Stimulated activated CD4-positive, alpha-beta T cell treated with anti-CD3 and anti-CD28 coated beads, TNF-alpha, amount 100 ng/mL, for 4 hours (primary cell): ENCODE data around the gene P3H2.
"Not testable (repeated sequence)": the region's sequence is repeated elsewhere in the genome, so short reads cannot be mapped to it uniquely, and the experiment has no call there.

ENCODE experiments used
- DNase-seq, 3 experiments: peaks; one replicate each; pipeline ENCODE4 v3.0.0-alpha.2; 2020; ENCODE audit warnings: low read depth in 3 of 3

P3H2 gene

DNA sequence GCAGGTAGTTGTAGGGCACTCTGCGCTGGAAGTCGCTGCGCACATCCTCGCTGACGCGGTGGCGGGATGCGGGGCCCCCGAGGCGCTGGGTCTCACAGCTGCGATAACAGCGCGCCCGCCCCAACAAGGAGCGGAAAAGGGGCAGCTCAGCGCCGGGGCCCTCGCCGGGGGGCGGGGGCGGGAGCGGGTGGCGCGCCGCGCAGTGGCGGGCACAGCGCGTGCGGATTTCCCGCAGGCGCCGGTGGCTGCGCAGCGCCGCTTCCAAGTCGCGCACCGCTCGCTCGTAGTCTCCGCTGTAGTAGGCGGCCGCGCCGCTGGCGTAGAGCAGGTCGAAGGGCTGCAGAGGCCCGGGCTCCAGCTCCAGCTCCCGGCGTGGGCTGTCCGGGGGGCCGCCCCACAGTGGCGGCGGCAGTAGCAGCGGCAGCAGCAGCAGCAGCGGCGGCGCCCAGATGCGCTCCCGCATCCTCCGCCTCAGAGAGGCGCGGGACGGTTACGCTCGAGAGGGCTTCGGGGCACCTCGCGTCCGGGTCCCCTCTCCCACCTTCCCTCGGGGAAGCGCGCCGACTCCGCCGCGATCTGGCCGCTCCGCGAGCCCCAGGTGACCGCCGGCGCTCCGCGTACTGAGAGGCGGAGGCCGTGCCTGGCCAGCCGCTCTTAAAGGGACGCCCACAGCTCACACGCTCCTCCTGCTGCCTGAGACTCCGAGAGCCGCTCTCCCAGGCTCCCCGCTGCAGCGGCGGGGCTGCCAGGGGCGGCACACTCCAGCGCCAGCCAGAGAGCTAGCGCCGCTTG lies at the start of gene P3H2:
Gene P3H2 (minus strand): TSS at position 629 of the 792 bp plus-strand sequence. CDS start 166 bp downstream, at position 463.
- DNase-seq, result no peak

DNA sequence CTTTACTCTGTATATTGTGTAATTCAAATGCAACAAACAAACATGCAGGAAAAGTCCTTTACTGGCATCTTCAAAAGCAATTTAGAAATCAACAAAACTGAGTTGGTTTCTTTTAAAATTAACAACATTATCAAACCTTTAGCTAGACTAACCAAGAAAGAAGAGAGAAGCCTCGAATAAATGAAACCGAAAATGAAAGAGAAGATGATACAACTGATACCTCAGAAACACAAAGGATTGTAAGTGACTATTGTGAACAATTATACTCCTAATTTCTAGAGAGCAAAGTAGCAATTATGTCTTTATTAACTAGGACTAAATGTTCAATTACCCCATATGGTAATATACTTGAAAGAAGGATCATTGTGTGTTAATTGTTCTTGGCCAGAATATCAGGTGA lies 49.2 kb upstream of the P3H2 start:
- no peak for DNase-seq

- no peak for DNase-seq
These were observed 48.5 kb upstream of the P3H2 start for GRCh38 chr3:190169243-190169642.

DNA sequence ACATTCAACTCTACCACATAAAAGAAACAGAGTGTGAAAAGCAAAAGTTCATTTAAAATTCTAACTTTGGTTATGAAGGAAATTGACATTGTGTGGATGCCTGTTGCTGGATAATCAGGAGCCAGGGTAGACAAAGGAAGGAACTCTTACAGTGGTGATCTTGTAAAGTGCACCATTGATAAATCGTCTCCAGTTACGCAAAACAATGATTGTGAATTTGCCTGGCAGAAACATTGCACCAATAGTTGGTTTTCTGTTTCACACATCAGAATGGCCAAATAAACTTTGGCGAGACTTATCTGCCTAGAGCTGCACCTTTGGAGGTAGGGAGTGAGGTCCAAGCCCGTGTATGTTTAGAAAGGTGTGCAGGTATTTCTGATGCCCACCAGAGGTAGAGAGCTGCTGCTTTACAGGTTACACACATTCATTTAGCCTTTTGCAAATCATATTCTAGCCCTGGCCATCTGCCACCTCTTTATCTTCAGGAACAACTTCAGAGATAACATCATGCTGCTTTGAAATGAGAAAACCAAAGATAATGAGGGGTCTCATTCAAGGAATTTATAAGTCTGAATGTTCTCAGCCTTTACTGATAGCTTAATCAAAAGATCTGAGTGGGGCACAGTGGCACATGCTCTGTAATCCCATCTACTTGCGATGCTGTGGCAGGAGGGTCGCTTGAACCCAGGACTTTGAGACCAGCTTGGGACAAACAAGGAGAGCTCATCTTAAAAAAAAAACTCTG lies 47.4 kb upstream of the P3H2 start:
- DNase-seq, result no peak

- no peak for DNase-seq
These were observed 46.3 kb upstream of the P3H2 start for GRCh38 chr3:190166948-190167347.

DNA sequence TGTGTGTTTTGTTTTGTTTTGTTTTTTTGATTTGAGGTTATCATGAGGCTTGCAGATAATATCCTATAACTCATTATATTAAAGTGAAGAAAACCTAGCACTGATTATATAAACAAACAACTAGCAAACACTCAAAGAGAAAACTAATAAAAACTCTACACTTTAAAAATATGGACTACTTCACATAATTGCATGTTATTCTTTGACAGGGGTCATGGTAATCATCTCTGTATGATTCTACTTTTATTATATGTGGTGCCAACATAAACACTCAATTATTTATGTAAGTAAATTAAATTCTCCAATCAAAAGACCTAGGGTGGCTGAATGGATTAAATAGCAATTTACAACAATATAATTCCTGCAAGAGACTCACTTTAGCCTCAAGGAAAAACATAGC lies 44.6 kb upstream of the P3H2 start:
- DNase-seq, result no peak

DNA sequence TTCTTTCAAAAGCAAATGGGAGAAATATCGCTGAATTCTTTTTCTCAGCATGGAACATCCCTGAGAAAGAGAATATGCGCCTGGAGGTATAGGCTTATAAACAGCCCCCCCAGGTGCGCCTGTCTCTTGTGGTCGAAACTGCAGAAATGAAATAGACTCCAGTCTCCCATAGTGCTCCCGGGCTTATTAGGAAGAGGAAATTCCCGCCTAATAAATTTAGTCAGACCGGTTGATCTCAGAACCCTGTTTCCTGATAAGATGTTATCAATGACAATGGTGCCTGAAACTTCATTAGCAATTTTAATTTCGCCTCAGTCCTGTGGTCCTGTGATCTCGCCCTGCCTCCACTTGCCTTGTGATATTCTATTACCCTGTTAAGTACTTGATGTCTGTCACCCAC lies 41.3 kb upstream of the P3H2 start:
- DNase-seq, result not testable (repeated sequence)

DNA sequence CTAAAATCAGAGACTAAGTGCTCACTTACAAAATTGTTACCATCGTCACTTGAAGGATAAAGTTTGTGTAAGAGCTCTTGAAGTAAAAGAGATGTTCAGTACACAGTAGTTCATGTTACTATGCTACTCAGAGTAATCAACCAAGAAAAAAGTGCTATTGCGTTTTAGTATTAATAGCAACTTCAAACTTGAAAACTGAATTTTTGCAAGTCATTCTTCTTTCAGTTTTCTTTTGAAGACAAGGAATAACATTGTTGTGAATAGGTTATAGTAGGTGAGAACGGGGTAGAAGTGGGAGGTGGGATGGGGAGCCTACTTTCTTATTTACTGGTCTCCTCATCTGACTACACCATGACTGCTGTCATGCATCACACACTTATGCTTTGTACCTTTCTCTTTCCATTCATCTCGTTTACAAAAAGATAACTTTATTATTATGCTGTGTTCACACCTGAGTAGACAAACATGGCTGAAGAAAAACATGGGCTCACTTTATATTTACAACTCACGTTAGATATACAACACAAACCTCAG lies 39.3 kb upstream of the P3H2 start:
- DNase-seq, result no peak

DNA sequence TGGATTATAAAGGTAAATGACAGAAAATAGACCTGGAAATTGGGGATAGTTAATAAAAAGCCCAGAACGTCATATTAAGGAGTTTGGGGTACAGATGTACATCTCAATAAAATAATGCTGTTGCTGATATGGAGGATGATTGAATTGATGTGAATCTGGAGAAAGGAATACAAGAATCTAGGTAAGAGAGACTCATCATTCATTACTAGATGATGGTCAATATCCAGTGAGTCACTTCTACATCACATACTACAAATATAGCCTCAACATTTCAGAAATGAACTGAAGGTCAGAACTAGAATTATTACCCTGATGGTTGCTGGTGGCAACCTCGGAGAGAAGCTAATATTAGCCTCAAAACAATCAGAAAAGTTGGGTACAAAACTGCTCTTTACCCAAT lies 37.6 kb upstream of the P3H2 start:
- no peak for DNase-seq

DNA sequence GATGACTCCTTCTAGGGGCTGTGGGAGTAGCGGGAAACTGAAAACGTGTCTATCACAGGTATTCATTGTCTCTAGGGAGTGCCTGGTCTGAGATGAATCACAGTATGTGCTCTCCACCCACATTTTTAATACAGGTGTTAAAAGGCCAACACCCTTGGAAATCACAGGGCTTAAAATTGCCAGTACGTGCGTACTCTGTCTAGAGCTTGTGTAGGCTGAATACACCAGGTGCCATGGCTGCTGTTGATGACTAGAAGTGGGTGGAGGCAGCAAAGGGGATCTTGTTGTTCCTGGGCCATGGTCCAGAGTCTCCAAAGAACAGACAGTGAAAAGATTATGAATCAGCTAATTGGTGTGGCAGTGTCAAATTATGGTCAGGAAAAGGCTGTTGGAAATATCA lies 35.1 kb upstream of the P3H2 start:
- no peak for DNase-seq

DNA sequence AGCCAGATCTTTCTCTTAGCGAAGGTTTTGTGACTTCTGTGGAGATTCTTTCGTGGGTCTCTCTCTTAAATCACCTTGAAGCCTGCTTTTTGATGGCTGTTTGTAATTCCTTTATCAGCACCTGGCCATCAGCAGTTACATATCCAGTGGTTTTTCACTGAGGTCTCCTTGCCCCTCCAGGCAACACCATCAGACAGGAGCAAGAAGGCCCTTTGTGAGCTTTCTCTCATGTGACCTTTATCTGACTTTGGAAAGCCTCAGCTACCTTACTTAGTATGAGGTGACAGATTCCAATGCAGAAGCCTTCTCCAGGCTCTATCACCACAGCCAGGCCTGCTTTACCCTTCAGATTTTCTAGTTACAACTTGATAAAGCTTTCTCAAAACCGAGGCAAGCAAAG lies 30.0 kb upstream of the P3H2 start:
- no peak for DNase-seq

DNA sequence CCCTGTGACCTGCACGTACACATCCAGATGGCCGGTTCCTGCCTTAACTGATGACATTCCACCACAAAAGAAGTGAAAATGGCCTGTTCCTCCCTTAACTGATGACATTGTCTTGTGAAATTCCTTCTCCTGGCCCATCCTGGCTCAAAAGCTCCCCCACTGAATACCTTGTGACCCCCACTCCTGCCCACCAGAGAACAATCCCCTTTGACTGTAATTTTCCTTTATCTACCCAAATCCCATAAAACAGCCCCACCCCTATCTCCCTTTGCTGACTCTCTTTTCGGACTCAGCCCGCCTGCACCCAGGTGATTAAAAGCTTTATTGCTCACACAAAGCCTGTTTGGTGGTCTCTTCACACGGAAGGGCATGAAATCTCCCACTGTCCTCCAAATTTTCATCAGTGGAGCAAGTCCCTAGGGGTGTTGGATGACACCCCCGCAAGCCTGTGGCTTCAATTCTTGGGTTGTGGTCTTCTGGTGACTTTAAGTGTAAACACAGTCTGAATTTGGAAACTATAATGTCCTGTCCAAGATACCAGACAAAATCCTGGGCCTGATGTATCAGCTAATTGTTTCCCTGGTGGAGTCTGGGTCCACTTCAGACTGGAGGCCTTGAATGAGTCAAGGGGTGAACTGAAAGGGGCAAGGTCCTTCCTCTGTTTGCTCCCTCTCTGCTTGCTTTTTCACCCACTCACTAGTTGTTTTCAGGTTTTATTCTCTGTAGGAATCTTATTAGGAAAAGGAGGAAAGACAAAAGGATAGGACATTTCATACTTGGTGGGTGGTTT lies 29.3 kb upstream of the P3H2 start:
- DNase-seq, result not testable (repeated sequence)

- DNase-seq, result not testable (repeated sequence)
These were observed 24.1 kb upstream of the P3H2 start for GRCh38 chr3:190144793-190145192.

DNA sequence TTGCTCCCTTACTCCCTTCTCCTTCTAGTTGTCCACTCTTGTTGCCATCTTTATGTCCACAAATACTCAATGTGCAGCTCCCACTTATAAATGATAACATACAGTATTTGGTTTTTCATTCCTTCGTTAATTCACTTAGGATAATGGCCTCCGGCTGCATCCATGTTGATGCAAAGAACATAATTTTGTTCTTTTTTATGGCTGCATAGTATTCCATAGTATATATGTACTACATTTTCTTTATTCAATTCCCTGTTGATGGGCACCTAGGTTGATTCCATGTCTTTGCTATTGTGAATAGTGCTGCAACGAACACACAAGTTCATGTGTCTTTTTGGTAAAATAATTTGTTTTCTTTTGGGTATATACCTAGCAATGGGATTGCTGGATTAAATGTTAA lies 21.3 kb upstream of the P3H2 start:
- DNase-seq, result no peak

- no peak for DNase-seq
These were observed 18.7 kb upstream of the P3H2 start for GRCh38 chr3:190139365-190139764.

- no peak for DNase-seq
These were observed 11.7 kb upstream of the P3H2 start for GRCh38 chr3:190132371-190132770.

GRCh38 chr3:190131329-190131728 lies 10.6 kb upstream of the P3H2 start:
- no peak for DNase-seq

DNA sequence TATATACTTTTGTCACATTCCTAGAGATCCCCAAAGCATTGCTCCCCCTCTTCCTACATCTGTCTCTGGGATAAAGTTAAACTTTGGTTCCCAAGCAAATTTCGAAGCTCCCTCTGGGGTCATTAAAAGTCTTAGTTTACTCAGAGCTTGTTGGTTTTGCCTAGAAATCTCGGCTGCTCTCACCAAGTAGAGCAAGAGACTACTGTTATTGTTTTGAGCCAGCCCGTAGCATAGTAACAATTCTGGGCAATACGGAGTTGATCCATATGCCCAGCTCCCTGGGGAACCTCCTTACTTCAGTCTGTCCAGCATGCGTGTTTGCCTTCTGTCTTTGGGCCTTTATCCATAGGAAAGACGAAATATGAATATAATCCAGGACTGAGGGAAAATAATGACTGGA lies 10.0 kb upstream of the P3H2 start:
- DNase-seq, result no peak

- no peak for DNase-seq
These were observed 9.3 kb upstream of the P3H2 start for GRCh38 chr3:190130037-190130436.

DNA sequence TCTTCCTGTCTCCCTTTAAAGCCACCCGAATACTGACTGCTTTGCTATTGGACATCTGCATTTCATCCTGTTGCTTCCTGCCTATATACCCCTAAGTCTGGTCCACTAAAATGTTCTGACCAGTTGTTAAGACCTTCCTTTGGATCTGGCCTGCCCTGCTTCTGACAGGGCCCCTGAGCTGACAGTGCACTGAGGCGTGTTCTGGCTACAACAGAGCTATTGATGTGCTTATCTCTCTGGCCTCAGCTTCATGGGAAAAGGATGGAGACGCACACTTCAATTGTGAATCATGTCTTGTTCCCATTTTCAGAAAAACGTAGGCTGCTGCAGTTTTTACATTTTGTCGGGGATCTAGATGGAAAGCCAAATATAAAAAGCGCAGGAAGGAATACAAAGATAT lies 7.1 kb upstream of the P3H2 start:
- DNase-seq, result no peak

DNA sequence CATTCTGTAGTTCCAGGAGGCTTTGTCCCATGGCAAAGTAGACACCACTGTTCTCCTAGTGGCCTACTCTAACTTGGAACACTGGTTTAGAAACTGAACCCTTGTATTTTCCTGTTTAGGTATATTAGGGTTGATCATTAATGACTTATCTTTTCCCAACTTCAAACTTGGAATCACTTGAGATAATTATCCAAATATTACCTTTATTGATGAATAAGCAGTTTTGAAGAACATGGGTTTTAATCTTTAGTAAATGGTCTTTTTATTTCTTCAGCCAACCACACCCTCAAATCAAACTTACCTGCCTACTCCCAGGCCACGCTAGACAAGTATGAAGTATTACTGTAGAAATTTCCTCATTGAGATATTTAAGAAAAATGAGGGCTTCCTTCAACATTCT lies 6.5 kb upstream of the P3H2 start:
- no peak for DNase-seq

GRCh38 chr3:190125436-190126068 lies 4.9 kb upstream of the P3H2 start:
- DNase-seq, result no peak
